Glomerular endothelial cell (primary cell): ENCODE data around the gene CASP7. TPM values are rescaled to one million over a fixed set of nuclear protein-coding genes. Genes with fewer than 3 reads are reported as not detected.
"Not testable (repeated sequence)": the region's sequence is repeated elsewhere in the genome, so short reads cannot be mapped to it uniquely, and the experiment has no call there.

ENCODE experiments used
- DNase-seq: peaks from one replicate; pipeline ENCODE4 v3.0.0-alpha.2; 2011; ENCODE audit warnings: low read depth, low spot score; ENCODE audit errors: extremely low read depth
- total RNA-seq: library from RNA; depleted of rRNA; stranded (reverse); fragments of >200 nt; gene quantifications from 2 replicates; pipeline ENCODE4 v1.2.3, GENCODE V29; 2015

The CASP7 gene
- total RNA-seq, result 60.1 and 66.8 TPM in 2 replicates

DNA sequence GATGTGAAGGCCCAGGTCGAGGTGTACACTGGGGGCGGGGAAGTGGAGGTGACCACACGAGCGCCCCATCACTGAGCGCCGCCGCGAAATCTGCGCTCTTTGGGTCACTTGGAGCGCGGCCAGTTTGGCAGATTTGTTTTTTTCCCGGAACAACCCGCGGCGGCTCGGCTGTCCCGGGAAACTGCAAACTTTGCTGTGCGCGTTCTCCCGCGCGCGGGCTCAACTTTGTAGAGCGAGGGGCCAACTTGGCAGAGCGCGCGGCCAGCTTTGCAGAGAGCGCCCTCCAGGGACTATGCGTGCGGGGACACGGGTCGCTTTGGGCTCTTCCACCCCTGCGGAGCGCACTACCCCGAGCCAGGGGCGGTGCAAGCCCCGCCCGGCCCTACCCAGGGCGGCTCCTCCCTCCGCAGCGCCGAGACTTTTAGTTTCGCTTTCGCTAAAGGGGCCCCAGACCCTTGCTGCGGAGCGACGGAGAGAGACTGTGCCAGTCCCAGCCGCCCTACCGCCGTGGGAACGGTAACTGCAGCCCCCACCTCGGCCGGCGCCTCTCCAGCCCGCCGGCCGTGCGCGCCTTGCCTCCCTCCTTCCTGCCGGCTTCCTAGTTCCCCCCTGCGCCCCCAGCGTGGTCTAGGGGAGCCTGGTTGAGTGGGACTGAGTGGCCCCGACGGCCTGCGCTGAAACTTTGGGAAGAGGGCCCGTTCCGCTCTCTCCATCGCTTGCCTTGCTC lies at the start of gene CASP7:
CASP7 (plus strand) TSS at position 450 of the 727 bp plus-strand sequence. CDS start 17,582 bp downstream, outside the sequence.
- DNase-seq, result no peak

DNA sequence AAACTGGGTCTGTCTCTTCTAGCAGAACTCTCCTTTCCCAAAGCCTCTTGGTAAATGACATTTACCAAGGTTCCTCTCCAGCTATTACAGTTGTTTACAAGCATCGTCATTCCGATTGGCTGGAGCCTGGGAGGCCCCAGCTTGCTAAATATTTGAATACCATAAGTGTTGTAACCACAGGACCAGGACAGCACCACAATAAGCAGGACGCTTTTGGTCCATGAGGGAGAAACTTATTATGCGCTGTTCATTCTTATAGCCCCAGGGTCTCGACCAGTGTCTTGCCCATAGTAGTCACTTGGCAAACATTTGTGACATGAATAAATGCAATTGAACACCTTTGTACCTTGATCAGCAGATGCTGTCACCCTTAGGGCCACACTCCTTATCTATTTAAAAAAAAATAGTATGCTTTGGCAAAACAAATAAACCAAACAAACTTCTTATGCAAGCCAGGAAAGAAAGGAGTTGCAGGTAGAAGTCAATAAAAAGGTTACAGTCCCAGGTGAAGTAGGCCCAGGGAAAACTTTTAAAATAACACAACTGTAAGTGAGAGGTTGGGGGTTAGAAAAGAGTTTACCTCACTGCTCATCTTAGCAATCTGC lies 48.7 kb upstream of the CASP7 start:
- DNase-seq, result no peak

DNA sequence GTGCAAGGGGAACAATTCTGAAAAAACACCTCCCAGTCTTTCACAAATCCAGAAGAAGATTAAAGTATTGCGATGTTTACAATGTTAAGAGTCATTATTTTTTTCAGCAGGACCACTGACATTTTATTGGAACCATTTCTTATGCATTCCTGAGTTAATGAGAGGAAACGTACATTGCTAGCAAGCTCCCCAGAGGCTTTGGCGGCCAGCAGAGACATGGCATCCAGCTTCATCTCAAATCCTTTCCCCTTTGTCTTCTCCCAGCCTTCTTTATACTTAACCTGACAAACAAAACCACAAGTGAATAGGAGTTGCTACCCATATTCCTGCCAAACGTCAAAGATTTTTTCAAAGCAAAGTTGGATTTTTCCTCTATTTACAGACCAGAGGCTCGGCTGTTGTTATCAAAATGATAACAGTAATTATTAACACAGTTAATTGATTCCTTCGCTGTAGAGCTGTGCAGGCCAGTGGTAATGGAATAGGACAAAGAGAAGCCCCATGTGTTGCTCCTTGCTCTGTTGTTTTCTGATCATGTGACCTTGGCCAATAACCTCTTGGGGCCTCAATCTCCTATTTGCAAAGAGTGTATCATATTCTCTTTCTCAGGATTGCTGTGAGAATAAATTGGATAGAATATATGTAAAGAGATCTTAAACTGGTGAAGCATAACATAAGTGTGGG lies 47.9 kb upstream of the CASP7 start:
- DNase-seq, result no peak

DNA sequence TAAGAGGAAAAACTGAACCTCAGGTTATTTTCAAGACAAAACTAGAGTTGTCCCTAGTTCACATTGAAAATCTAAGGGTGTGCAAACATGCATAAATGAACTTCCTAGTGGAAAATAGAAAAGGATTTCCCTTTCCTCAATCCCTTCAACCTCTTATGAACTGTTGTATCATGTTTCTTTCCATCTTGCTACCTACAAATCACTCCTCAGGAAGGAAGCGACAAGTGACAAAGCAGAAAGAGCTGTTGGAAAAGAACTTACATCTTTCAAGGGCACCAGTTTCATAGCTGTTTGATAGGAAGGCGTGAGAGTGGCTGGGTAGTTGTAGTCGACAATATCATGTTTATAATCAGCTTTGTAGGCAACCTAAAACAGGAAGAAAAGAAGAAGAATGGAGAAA lies 39.7 kb upstream of the CASP7 start:
- DNase-seq, result no peak

DNA sequence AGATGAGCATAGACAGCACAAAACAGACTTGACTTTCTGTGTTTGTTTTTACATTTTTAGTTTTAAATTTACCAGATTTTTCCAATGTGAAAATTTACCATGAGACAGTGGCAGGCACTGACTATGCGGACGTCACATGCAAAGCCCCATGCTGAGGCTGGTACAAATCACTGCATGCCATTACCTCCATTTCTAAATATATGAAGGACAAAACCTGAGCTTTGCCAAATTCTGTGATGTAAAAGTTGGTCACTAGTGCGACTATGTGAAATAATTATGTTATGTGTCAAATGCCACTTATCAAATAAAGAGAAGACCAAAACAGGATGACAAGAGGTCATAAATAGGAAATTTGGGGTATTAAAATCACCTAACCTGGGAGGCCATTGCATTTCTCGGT lies 38.0 kb upstream of the CASP7 start:
- no peak for DNase-seq

DNA sequence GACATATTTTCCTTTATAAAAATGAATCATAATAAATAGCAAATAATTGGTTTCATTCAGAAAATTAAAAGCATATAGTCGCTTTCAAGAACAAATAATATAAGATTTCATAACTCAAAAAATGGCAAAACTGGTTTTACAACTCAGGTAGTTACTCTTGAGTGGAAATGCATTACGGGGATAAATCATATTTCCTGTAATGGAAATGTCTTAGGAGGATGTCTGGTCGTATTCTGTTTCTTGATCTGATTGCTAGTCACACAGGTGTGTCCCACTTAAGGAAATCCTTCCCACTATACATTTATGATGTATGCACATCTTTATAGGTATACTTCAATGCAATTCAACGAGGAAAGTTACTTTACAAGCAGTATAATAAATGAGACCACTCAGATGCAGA lies 36.5 kb upstream of the CASP7 start:
- DNase-seq, result no peak

DNA sequence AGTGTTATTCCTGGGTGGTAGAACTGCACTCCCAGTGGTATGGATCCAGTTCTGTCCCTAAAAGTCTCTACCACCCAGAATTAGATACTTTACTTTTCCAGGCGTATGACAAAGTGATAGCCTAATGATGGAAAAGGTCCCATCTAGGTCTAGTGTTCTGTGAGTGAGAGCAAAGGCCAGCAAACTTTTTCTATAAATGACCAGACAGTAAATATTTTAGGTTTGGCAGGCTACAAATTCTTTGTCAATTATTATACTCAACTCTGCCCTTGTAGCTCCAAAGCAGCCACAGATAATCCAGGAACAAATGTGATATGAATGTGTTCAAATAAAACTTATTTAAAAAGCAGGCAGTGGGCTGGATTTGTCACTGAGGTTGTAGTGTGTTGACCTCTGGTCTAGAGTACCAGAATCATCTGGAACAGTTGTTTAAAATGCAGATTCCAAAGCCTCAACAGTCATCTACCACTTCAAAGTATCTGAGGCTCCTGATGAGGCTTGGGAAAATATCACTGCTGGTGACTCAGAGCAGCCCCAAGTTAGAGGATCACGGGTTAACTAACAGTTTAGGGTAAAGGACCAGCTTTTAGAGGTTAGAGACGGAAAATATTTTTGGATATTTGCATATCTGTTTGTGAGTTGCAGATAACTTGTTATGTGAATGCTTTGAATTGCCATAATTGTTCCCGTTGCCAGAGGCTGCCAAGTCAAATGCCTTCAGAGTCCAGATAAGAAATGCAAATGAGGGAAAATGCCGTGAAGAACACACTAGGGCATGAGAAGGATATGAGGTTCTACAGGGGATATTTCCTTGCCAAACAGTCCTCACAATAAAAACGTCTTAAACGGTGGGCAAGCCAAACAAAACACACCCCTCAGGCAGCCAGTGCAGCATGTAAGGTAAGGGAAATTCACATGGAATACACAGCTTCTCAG lies 35.3 kb upstream of the CASP7 start:
- no peak for DNase-seq

DNA sequence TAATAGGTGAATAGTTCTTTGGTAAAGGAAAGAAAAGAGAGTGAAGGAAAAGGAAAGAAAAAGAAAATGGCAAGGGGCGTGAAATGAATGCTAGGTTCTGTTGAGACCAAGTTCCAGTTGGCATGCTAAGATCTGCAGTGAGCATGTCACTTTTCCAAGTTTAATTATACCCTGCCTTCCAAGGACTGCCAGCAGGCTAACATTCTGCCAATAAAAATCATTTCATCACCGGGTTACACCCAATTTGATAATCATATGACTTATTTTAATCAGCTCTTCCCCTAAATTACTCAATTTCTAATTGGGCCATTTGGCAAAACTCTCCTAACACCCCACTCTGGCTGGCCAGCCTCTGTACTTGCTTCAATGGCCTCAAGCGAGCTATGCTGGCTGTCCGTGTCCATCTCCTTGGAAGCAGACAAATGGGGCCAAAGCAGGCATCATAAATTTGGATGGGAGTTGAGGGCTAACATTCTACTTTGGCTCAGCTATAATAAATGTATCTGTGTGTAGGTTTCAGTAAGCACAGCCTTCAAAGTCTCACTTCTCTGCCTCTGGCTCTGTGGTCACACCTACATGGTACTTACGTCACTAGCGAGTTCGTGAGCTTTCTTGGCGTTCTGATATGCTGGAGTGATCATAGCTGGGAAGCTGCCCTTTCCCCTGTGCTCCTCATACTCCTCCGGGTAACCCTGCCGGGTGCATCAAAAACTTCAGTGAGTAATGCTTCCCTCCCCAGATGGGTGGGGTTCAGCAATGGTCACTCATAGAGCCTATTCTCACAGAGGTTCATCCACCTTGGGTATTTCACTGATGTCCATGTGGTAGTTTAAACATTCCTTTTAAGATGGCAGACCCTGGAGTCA lies 33.1 kb upstream of the CASP7 start:
- DNase-seq, result no peak

DNA sequence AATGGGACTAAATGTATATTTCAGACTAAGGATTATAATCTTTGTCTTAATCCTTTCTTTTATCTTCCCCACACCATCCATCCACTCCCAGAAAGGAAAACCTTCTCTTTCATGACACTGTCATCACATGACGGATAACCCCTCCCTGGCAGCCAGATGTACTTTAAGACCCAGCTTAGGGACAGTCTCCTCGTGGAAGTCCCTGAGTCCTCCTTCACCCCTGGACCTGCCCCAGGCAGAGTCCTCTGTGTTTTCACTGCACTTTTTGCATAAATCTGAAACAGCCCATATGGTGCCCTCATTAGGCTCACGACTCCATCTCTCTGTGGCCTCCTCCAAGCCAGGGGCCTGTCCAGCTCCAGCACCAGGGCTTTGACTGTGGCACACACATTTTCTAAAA lies 31.9 kb upstream of the CASP7 start:
- DNase-seq, result no peak

DNA sequence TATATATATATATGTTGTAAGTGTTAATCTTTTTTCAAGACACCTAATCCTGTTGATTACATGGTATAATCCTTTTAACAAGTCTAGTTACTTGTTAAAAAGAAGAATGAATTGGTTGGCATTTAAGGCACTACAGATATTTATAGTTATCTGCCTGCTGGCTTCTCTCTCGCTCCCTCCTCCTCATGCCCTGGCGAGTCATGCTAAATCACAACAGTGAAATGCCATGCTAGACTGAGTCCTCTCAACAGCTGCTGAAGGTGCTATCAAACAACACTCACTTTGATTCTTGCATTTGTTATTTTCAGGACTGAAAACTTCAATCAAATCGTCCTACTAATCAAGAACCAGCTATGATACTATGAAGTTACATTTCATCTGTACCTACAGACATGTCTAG lies 31.2 kb upstream of the CASP7 start:
- no peak for DNase-seq

DNA sequence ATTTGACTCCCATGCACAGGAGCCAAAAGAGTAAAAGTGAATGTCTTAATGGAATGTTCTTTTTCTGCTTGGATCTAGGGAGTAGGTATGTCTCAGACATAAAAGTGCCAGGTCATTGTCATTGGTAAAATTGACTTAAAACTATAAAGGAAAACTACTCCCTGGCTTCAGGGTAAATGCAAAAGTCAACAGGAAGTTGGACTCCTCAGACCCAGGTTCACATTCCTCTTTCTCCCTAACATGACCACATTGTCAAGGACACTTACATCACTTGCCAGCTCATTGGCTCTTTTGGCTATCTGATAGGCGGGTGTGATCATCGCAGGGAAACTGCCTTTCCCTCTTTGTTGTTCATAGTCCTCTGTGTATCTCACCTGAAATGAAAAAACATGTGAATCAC lies 29.5 kb upstream of the CASP7 start:
- no peak for DNase-seq

DNA sequence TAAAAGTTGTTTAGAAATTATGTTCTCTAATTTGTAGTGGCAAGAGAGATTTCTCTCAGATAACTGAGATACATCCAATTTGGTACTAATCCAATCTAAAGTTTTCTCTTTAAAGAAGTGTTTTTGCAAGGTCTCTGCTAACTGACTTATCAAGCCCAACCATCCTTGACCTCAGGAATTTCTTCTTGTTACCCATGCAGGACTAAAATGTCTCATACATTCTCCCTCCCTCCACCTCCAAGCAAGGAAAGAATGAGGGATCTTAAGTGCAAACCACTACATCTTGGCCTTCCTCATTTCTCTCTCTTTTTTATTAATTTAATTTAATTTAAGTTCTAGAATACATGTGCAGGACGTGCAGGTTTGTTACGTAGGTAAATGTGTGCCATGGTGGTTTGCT lies 28.7 kb upstream of the CASP7 start:
- no peak for DNase-seq

DNA sequence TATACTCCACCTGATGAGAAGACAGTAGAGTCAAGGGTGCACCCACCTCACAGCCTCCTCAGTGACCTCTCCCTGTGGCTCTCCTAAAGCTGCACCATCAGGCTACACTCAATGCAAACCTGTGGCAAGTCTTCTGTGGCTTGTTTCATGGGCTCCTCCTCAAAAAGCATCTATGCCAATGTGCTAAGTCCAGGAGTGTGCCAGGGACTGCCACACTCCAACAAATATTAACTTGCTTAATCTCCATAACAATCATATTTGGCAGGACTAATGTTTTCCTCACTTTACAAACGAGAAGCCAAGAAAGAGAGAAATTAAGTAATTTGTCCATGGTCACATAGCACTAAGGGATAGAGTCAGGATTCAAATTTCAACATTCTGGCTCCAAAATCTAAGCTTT lies 27.8 kb upstream of the CASP7 start:
- DNase-seq, result no peak

DNA sequence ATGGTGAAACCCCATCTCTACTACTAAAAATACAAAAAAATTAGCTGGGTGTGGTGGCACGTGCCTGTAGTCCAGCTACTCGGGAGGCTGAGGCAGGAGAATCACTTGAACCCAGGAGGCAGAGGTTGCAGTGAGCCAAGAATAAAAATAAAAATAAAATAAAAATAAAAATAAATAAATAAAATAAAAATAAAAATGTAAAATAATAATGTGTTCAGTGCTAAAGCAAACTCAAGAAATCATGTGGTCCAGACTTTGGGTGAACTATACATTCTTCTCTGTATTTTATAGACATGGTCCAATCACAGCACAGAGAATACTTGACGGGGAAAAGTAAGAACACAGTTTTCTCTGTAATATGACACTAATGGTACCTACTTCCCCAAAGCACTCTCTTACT lies 27.3 kb upstream of the CASP7 start:
- DNase-seq, result not testable (repeated sequence)

DNA sequence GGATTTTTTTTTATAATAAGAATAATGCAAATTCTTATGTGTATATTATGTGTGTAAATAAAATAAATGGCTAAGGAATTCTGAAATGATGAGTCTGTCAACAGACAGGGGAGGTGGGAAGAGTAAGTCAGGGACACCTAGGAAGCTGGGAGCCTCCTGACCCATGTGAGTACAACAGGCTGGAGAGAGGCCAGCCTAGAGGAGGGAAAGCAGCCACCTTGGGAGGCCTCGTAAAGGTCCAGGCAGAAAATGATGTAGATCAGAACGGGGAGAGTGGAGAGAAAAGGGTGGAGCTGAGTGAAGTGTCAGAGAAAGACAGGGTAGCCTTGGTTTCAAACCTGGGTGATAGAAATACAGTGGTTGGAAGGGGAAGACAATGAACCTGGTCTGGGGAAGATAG lies 22.8 kb upstream of the CASP7 start:
- DNase-seq, result no peak

DNA sequence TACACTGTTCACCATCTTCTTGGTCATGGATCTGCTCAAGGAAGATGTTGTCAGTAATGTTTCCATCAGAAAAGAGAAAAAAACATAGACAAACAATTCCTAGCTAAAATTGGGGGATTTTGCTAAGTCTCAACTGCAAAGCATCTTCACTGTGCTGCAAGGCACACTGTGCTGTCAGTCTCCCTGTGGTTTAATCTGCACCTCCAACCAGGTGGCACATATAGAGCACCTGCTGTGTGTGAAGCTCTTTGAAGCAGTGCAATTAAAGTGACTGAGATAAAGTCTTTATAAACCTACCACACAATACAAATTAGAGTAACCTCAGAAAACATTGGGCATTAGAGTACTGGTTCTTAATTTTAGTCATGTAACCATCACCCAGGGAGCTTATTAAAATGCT lies 22.2 kb upstream of the CASP7 start:
- no peak for DNase-seq

DNA sequence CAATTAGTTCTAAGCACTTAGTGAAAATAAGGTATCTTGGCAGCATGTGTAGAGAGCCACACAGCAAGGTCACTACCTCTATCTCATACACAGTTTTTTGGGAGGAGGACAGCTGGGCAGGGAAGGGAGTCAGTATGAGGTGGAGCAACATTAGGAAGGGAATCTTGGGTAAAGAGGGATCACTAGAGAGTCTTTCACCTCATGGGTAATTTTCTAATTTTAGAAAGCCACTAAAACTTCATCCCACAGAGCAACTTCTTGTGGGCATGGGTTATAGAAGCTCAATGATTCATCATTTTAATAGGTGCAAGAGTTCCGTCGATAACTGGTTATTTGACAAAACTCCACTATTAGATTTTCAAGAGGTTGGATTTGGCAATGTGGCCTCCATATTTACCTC lies 18.4 kb upstream of the CASP7 start:
- no peak for DNase-seq

DNA sequence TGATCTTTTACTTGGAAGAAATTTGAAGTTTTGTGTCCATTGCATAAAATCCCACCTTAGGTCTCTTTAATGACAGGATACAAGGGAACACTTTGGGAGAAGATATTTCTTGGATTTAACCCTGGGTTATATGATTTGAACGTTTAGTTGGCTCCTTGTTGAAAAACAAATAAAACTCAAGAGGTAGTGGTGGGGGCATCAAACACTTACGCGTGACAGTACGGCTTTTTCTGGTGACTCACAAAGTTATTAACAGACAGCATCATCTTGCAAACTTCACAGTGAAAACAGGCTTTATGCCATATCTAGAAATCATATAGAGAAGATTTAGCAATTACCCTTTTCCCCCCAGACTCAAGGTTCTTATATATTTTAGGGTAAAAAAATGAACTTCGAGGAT lies 16.6 kb upstream of the CASP7 start:
- DNase-seq, result no peak

DNA sequence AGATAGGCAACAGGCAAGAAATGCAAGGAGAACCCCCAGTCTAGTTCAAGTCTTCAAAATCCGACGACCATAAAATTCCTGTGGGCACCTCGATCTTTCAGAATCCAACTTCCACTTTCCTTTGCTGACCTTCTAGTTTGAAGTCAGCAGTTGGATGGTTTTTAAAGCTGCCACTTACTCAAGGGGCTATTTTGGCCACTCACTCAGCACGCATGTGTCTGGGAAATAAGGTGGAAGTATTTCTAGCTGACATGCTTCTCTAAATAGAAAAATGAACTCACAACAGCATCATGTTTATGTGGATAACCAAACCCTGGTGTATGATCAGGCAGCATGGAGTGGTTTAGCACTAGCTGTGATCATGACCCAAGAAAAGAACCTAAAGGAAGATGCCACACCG lies 15.8 kb upstream of the CASP7 start, which contains the start of gene NRAP:
NRAP (minus strand) TSS at position 134 of the 400 bp plus-strand sequence. CDS start 159 bp downstream, outside the sequence.
- DNase-seq, result no peak

DNA sequence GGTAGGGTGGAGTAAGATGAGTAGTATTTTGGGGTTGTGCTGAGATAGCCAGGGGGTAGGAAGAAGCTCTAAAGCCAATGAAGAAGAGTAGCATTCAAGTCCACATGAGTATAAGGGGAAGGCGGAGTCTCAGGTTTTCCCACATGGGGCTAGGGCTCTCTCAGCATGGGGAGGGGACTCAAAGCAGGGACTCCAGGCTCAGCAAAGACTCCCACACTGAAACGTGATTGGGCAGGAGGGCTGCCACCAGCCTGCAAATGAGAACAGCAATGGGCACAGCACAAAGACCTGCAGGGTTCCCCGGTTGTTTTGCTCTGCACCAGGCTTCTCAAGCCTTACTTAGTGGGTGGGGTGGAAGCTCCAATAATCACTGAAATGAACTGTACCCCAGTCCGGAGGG lies 14.4 kb upstream of the CASP7 start:
- DNase-seq, result no peak
